Vagina (tissue), 2 donors: ENCODE data around the gene MEG3. TPM values are rescaled to one million over a fixed set of nuclear protein-coding genes. Genes with fewer than 3 reads are reported as not detected.

Experiments used
- DNase-seq, 2 donors: peaks; one replicate each; pipeline ENCODE4 v3.0.0-alpha.2; 2017; ENCODE audit errors: extremely low spot score in 2 of 2
- H3K27ac ChIP-seq: fragments of 200-600 bp; sonication (generic); one replicate; pipeline ENCODE4 v1.5.1; 2019
- H3K27me3 ChIP-seq: fragments of 200-600 bp; sonication (generic); one replicate; pipeline ENCODE4 v1.5.1; 2019
- H3K36me3 ChIP-seq, 2 donors: fragments of 200-600 bp; sonication (generic); one replicate each; pipeline ENCODE4 v1.5.1; 2017 to 2019
- H3K4me1 ChIP-seq: fragments of 200-600 bp; sonication (generic); one replicate; pipeline ENCODE4 v1.5.1; 2019
- H3K4me3 ChIP-seq, 2 donors: fragments of 200-600 bp; sonication (generic); 1 replicate in 1 of 2; 2 replicates in 1 of 2; pipeline ENCODE4 v1.5.1; 2016 to 2019
- H3K9me3 ChIP-seq: fragments of 200-600 bp; sonication (generic); one replicate; pipeline ENCODE4 v1.5.1; 2019
- CTCF ChIP-seq, 3 experiments: fragments of 450-650 bp in 2 of 3; fragments of 200-600 bp in 1 of 3; sonication (generic) in 1 of 3; IDR thresholded peaks; one replicate each; pipeline ENCODE4 v1.5.1; 2017 to 2019; ENCODE audit warnings: antibody characterized with exemption in 3 of 3, mild to moderate bottlenecking in 2 of 3, moderate library complexity in 2 of 3
- POLR2A ChIP-seq, 2 donors: fragments of 450-650 bp; IDR thresholded peaks; one replicate each; pipeline ENCODE4 v1.6.1; 2017; ENCODE audit warnings: antibody characterized with exemption in 2 of 2, mild to moderate bottlenecking in 2 of 2, moderate library complexity in 2 of 2
- POLR2AphosphoS5 ChIP-seq, 2 donors: sonication (generic); formaldehyde crosslinking; IDR thresholded peaks; one replicate each; pipeline ENCODE4 v1.9.0; 2017; ENCODE audit warnings: antibody characterized with exemption in 2 of 2, mild to moderate bottlenecking in 2 of 2, low read depth in 1 of 2; ENCODE audit not compliant: insufficient read depth in 1 of 2
- intact Hi-C: fragments of 100-400 bp; cut with DNase I; formaldehyde crosslinking; loops from one replicate; pipeline ENCODE4 v1.15.1; 2023
- total RNA-seq: library from RNA; depleted of rRNA; stranded (reverse); fragments of >200 nt; gene quantifications from one replicate; pipeline ENCODE4 v1.2.3, GENCODE V29; 2016

MEG3 gene
- total RNA-seq, 1 donor from 2014 or later: 126 TPM

DNA sequence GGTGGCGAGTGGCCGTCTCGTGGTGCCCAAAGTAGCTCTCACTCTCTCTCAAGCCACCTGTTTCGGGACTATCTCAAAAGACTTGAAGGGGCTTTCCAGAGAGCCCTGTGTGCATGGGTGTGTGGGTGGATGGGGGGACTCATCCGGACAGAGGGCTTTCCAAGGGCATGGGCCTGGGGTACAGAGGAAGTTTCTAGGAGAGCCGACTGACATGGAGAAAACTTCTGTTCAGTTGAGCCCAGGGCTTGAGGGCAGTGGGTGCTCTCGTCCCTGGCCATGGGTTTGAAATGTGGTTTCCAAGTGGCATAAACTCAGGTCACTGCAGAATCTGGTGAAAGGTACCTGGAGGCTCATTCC, 47.4 kb upstream of the MEG3 start:
- intact Hi-C loops: no loop called here
- Histone ChIP-seq H3K4me1 (no peaks in the 10 kb centered on the region), H3K27ac (no peak overlapping the region), H3K9me3 (no peaks in the 10 kb centered on the region), H3K4me3 (no peak overlapping the region), H3K36me3 (no peaks in the 10 kb centered on the region), H3K27me3 (no peaks in the 10 kb centered on the region)
- no peak for TF ChIP-seq POLR2AphosphoS5 (IDR thresholded peaks at IDR 0.05; ENCODE audit: insufficient read depth in 1 of 2, low read depth in 1 of 2)
- TF ChIP-seq CTCF (IDR thresholded peaks at IDR 0.05): no peak
- TF ChIP-seq POLR2A (IDR thresholded peaks at IDR 0.05): no peak
- peak in 1 of 2 donors; percentile 62 for DNase-seq

DNA sequence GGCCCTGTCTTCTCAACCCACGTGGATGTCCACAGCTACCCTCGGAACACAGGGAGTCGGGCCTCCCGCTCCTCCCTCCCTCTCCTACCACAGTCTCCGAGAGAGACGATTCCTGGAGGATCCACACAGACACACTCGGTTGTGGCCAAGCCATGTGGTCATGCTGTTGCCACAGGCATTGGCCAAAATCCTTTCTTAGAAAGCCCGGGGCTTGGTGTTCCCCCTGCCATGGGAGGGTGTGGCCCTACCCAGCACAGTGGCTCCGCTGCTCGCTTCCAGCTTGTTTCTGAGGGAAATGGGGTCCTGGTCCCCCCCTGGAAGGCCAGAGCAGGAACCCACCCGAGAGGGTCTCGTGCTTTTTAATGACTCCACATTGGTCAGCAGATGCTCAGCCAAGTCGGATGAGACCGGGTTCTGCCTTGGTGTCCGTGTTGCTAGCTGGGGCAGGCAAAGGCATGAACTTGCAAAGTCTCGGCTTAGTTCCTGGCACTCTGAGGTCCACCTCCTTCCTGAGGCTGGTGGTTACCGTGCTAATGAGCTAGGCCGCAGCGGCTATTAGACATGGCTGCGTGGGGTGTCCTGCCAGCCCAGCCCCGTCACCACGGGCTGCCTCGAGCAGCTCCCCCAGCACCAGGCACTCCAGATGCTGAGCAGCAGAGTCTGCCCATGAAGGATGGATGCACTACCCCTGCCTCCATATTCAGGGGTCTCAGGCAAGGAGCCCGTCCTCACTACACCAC, 46.8 kb upstream of the MEG3 start:
- intact Hi-C loops: no loop called here
- Histone ChIP-seq H3K36me3 (no peaks in the 10 kb centered on the region), H3K4me1 (no peaks in the 10 kb centered on the region), H3K27me3 (no peaks in the 10 kb centered on the region), H3K9me3 (no peaks in the 10 kb centered on the region), H3K27ac (no peak overlapping the region), H3K4me3 (no peak overlapping the region)
- TF ChIP-seq CTCF (IDR thresholded peaks at IDR 0.05) (no peak), POLR2A (IDR thresholded peaks at IDR 0.05) (no peak), POLR2AphosphoS5 (IDR thresholded peaks at IDR 0.05; ENCODE audit: insufficient read depth in 1 of 2, low read depth in 1 of 2) (no peak)
- peak; percentile 64 to 82 for DNase-seq

GRCh38 chr14:100779691-100780080, 46.2 kb upstream of the MEG3 start:
- no peaks in the 10 kb centered on the region for H3K27me3 ChIP-seq
- H3K4me3 ChIP-seq: no peak overlapping the region
- no peaks in the 10 kb centered on the region for H3K9me3 ChIP-seq
- no peak for TF ChIP-seq CTCF (IDR thresholded peaks at IDR 0.05)
- TF ChIP-seq POLR2AphosphoS5 (IDR thresholded peaks at IDR 0.05; ENCODE audit: insufficient read depth in 1 of 2, low read depth in 1 of 2): no peak
- TF ChIP-seq POLR2A (IDR thresholded peaks at IDR 0.05): no peak
- intact Hi-C loops: no loop called here
- H3K27ac ChIP-seq: no peak overlapping the region
- DNase-seq: no peak
- H3K4me1 ChIP-seq: no peaks in the 10 kb centered on the region
- H3K36me3 ChIP-seq: no peaks in the 10 kb centered on the region

DNA sequence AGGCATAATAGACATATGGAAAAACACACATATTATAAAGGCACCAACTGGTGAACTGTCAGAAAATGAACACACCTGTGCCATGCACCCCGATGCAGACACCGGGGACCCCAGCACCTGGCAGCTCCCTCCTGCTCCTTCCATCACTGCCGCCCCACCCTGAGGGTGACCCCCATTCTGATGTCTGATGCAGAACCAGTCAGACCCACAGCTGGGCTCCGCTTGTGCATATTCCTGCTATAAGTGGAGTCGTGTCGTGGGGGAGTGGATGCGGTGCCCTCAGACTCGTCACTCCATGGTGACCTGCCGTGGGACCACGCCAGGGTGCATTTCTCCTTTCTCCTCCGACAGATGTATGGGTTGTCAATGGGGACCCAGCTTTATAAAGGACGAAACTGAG, 45.7 kb upstream of the MEG3 start:
- Histone ChIP-seq H3K9me3 (no peaks in the 10 kb centered on the region), H3K27me3 (no peaks in the 10 kb centered on the region), H3K36me3 (no peaks in the 10 kb centered on the region), H3K4me3 (no peak overlapping the region), H3K27ac (no peak overlapping the region), H3K4me1 (no peaks in the 10 kb centered on the region)
- intact Hi-C loops: no loop called here
- no peak for DNase-seq
- TF ChIP-seq POLR2A (IDR thresholded peaks at IDR 0.05): no peak
- TF ChIP-seq POLR2AphosphoS5 (IDR thresholded peaks at IDR 0.05; ENCODE audit: insufficient read depth in 1 of 2, low read depth in 1 of 2): no peak
- TF ChIP-seq CTCF (IDR thresholded peaks at IDR 0.05): no peak

- Histone ChIP-seq H3K4me1 (no peaks in the 10 kb centered on the region), H3K27ac (no peak overlapping the region), H3K4me3 (no peak overlapping the region), H3K27me3 (no peaks in the 10 kb centered on the region), H3K36me3 (no peaks in the 10 kb centered on the region), H3K9me3 (no peaks in the 10 kb centered on the region)
- intact Hi-C loops: no loop called here
- DNase-seq: peak in 1 of 2 donors; percentile 90
- TF ChIP-seq CTCF (IDR thresholded peaks at IDR 0.05): no peak
- TF ChIP-seq POLR2A (IDR thresholded peaks at IDR 0.05): no peak
- TF ChIP-seq POLR2AphosphoS5 (IDR thresholded peaks at IDR 0.05; ENCODE audit: insufficient read depth in 1 of 2, low read depth in 1 of 2): no peak
Measured at GRCh38 chr14:100780646-100781355, 45.1 kb upstream of the MEG3 start.
